Right lobe of liver (tissue), 6 donors: Measurements from ENCODE around the gene ZDHHC21. TPM values are rescaled to one million over a fixed set of nuclear protein-coding genes. Genes with fewer than 3 reads are reported as not detected.
"Not testable (repeated sequence)": the region's sequence is repeated elsewhere in the genome, so short reads cannot be mapped to it uniquely, and the experiment has no call there.

Source experiments
- ATAC-seq, 4 donors: fragments of 200-7000 bp; cut with Tn5 transposase; one replicate each; pipeline ENCODE4 v1.9.1; 2020; ENCODE audit warnings: mild to moderate bottlenecking in 4 of 4, moderate library complexity in 4 of 4
- DNase-seq, 3 donors: peaks; one replicate each; pipeline ENCODE4 v3.0.0-alpha.2; 2020
- H3K27ac ChIP-seq, 3 donors: fragments of 200-600 bp; one replicate each; pipeline ENCODE4 v1.8.0; 2022
- H3K27me3 ChIP-seq, 2 donors: fragments of 200-600 bp; one replicate each; pipeline ENCODE4 v1.8.0; 2022
- H3K36me3 ChIP-seq, 4 donors: fragments of 200-600 bp; sonication (generic) in 1 of 4; one replicate each; pipeline versions ENCODE4 v1.5.1 to v1.8.0; 2017 to 2022; ENCODE audit warnings: control low read depth in 1 of 4
- H3K4me1 ChIP-seq, 4 donors: fragments of 200-600 bp; sonication (generic) in 1 of 4; one replicate each; pipeline versions ENCODE4 v1.5.1 to v1.8.0; 2017 to 2022; ENCODE audit warnings: control low read depth in 1 of 4
- H3K4me3 ChIP-seq, 3 donors: fragments of 200-600 bp; one replicate each; pipeline ENCODE4 v1.8.0; 2022
- H3K9me3 ChIP-seq, 4 donors: fragments of 200-600 bp; sonication (generic) in 1 of 4; one replicate each; pipeline versions ENCODE4 v1.5.1 to v1.8.0; 2017 to 2022; ENCODE audit warnings: control low read depth in 1 of 4
- POLR2A ChIP-seq: fragments of 450-650 bp; IDR thresholded peaks from one replicate; pipeline ENCODE4 v1.6.1; 2017; ENCODE audit warnings: antibody characterized with exemption, mild to moderate bottlenecking
- WGBS: methylation state at CpG from one replicate; pipeline ENCODE4 v1.1.6; 2018; ENCODE audit warnings: low coverage, low lambda C conversion rate; ENCODE audit not compliant: insufficient coverage; ENCODE audit errors: missing lambda C conversion rate; 5-methylcytosine and 5-hydroxymethylcytosine counted together
- intact Hi-C, 2 donors: fragments of 100-400 bp; cut with DNase I; formaldehyde crosslinking; loops; one replicate each; pipeline versions ENCODE4 v1.11.2 to v1.14.1; 2022
- total RNA-seq, 6 experiments: library from RNA; depleted of rRNA in 2 of 6; stranded (reverse); fragments of >200 nt in 2 of 6; fragmentation: NEBNext Ultra II Directional in 3 of 6; extraction: Animal tissue kit (Norgen Biotek cat#: 25700) in 3 of 6; gene quantifications; one replicate each; pipeline versions ENCODE4 v1.1.0 to v1.2.4, GENCODE V29; 2016 to 2023
- TF ChIP-seq, protein P1 (sequence below), 4 donors: fragments of 200-600 bp in 3 of 4; fragments of 450-650 bp in 1 of 4; IDR thresholded peaks; one replicate each; pipeline versions ENCODE4 v1.5.1 to v1.8.0; 2016 to 2022; ENCODE audit warnings: antibody characterized with exemption in 4 of 4, mild to moderate bottlenecking in 2 of 4
- donor health status: DM: no; HTN: yes; CAD: no.
- donor health status: DM: no; HTN: no; CAD: no.
- donor health status: DM: no; HTN: no; CAD: no.
- donor health status: DM: no; HTN: yes; CAD: no.
- donor health status: DM: no; HTN: yes; CAD: no.

ZDHHC21 gene
- total RNA-seq, 6 experiments from 2014 or later: 2.7 to 5.3 (median 4.5) TPM

DNA sequence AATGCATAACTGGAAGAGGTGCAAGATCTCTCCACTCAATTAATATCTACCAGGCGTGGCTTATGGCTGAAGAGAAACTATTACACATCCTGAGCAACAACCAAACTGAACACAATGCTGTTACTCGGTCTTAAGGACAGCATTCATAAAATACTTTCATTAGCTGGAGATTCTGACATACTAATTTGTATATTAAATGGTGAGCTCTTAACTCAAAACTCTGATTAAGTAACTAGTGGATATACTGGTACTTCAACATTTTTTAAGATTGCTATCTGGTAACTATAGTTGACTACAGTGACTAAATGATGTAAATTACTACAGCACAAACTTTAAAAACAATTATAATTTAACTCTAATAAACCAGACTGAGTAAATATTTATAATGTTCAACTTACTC is 15.8 kb downstream of the ZDHHC21 start:
- Histone ChIP-seq H3K4me1 (no peaks in the 10 kb centered on the region), H3K27ac (no peak overlapping the region), H3K9me3 (no peaks in the 10 kb centered on the region), H3K4me3 (no peak overlapping the region), H3K27me3 (no peaks in the 10 kb centered on the region), H3K36me3 (no peaks in the 10 kb centered on the region)
- DNase-seq: no peak
- ATAC-seq: no peak
- 82% methylated on average over 2 of the region's 2 CpGs for WGBS
- intact Hi-C loops: no loop called here
- no peak for TF ChIP-seq POLR2A
- TF ChIP-seq, protein P1, sequence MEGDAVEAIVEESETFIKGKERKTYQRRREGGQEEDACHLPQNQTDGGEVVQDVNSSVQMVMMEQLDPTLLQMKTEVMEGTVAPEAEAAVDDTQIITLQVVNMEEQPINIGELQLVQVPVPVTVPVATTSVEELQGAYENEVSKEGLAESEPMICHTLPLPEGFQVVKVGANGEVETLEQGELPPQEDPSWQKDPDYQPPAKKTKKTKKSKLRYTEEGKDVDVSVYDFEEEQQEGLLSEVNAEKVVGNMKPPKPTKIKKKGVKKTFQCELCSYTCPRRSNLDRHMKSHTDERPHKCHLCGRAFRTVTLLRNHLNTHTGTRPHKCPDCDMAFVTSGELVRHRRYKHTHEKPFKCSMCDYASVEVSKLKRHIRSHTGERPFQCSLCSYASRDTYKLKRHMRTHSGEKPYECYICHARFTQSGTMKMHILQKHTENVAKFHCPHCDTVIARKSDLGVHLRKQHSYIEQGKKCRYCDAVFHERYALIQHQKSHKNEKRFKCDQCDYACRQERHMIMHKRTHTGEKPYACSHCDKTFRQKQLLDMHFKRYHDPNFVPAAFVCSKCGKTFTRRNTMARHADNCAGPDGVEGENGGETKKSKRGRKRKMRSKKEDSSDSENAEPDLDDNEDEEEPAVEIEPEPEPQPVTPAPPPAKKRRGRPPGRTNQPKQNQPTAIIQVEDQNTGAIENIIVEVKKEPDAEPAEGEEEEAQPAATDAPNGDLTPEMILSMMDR (IDR thresholded peaks at IDR 0.05): no peak

DNA sequence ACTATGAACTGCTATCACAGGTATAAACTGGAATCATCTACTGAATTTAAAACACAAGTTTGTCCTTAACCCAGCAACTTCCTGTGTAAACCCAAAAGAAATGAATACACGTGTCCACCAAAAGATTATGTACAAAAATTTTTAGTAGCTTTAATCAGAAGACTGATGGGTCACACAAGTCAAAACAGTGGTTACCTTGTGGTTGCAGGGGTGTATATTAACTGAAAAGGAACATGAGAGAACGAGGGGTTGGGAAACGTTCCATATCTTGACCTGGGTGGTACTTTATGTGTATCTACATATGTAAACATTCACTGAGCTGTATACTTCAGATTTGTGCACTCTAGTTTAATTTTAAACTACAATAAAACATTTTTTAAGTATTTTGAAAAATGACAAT is 18.6 kb downstream of the ZDHHC21 start:
- DNase-seq (no peak), ATAC-seq (no peak)
- intact Hi-C loops: no loop called here
- TF ChIP-seq, protein P1 (IDR thresholded peaks at IDR 0.05): no peak
- no peak for TF ChIP-seq POLR2A
- Histone ChIP-seq H3K27me3 (no peaks in the 10 kb centered on the region), H3K27ac (no peak overlapping the region), H3K4me3 (no peak overlapping the region), H3K4me1 (no peaks in the 10 kb centered on the region), H3K36me3 (no peaks in the 10 kb centered on the region), H3K9me3 (no peaks in the 10 kb centered on the region)
- WGBS: 71% methylated on average over 3 of the region's 3 CpGs

DNA sequence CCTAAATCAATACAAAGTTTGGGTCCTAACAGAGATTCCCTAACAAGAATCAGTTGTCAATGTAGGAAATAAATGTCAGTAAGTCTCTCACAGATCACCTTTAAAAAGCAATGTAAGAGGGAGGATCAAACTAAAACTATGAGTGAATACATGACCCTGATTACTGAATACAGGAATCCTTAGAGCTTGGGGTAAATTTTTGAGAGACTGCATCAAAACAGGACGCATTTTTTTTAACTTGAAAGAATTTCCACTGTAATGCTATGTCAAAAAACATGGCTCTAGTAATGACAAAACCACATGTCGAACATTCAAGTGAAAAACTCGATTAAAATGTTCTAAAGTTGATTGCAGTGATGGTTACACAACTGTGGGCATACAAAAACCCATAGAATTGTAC is 21.9 kb downstream of the ZDHHC21 start:
- Histone ChIP-seq H3K27me3 (no peaks in the 10 kb centered on the region), H3K27ac (no peak overlapping the region), H3K36me3 (no peaks in the 10 kb centered on the region), H3K4me1 (no peaks in the 10 kb centered on the region), H3K4me3 (no peak overlapping the region), H3K9me3 (no peaks in the 10 kb centered on the region)
- WGBS: 77% methylated on average over 3 of the region's 3 CpGs
- intact Hi-C loops: no loop called here
- TF ChIP-seq, protein P1 (IDR thresholded peaks at IDR 0.05): no peak
- TF ChIP-seq POLR2A: no peak
- DNase-seq: no peak
- no peak for ATAC-seq

DNA sequence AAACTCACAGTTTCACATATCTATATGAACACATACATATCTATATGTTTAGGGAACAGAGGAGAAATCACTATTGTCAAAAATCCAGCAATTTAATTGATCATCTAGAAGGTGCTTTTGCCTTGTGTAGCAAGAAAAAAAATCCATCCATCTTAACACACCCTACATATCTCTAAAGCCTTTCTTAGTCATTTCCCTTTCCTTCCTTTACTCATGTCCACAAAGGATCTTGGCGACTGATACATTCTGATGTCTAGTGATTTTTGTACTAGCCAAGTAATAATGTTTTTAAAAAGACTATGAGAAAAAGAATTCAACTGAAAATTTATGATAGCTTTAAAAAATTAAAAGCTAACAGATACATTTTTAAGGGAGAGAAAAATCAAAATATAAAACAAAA is 22.5 kb downstream of the ZDHHC21 start:
- H3K9me3 ChIP-seq: no peaks in the 10 kb centered on the region
- ATAC-seq (no peak), DNase-seq (no peak)
- H3K4me3 ChIP-seq: no peak overlapping the region
- WGBS: 47% methylated on average over 1 of the region's 1 CpG
- no peaks in the 10 kb centered on the region for H3K27me3 ChIP-seq
- H3K4me1 ChIP-seq: no peaks in the 10 kb centered on the region
- intact Hi-C loops: no loop called here
- no peak overlapping the region for H3K27ac ChIP-seq
- no peaks in the 10 kb centered on the region for H3K36me3 ChIP-seq
- TF ChIP-seq POLR2A: no peak
- TF ChIP-seq, protein P1 (IDR thresholded peaks at IDR 0.05): no peak

- H3K27me3 ChIP-seq, H3K9me3 ChIP-seq, H3K4me3 ChIP-seq, H3K4me1 ChIP-seq, H3K36me3 ChIP-seq, DNase-seq, intact Hi-C loops, ATAC-seq, H3K27ac ChIP-seq: not testable (repeated sequence)
- WGBS: 100% methylated on average over 2 of the region's 30 CpGs
Measured at GRCh38 chr9:14664022-14664421, 29.2 kb downstream of the ZDHHC21 start.
